Activated CD8-positive, alpha-beta T cell treated with anti-CD3 and anti-CD28 coated beads, Interleukin-2, amount 10 ng/mL, durations not matched to agents 7 days and 5 days (primary cell): Measurements from ENCODE around the gene KCNC1. TPM values are rescaled to one million over a fixed set of nuclear protein-coding genes. Genes with fewer than 3 reads are reported as not detected.

Experiments
- ATAC-seq: fragments of 150-1000 bp; cut with Tn5 transposase; one replicate; pipeline ENCODE4 v1.10.0; 2021; ENCODE audit warnings: moderate library complexity
- CTCF ChIA-PET: fragments of 350-600 bp; sonication (Branson Sonifier 250); formaldehyde crosslinking; loops from one replicate; lab custom pipeline; 2021; ENCODE audit warnings: antibody characterized with exemption; lab: Charles Lee
- POLR2A ChIA-PET: fragments of 350-600 bp; sonication (Branson Sonifier 250); formaldehyde crosslinking; loops from one replicate; lab custom pipeline; 2021; ENCODE audit warnings: antibody characterized with exemption; lab: Charles Lee
- DNase-seq: peaks from one replicate; pipeline ENCODE4 v3.0.0-alpha.2; 2020
- H3K27ac Mint-ChIP-seq: one replicate; pipeline ENCODE4 v1.8.0; 2021; ENCODE audit warnings: mild to moderate bottlenecking, mixed read lengths
- H3K27me3 Mint-ChIP-seq: one replicate; pipeline ENCODE4 v1.8.0; 2021; ENCODE audit warnings: low read depth, mixed read lengths
- H3K36me3 Mint-ChIP-seq: one replicate; pipeline ENCODE4 v1.8.0; 2021; ENCODE audit warnings: low read depth, mixed read lengths
- H3K4me1 Mint-ChIP-seq: one replicate; pipeline ENCODE4 v1.8.0; 2021; ENCODE audit warnings: low read depth, mixed read lengths
- H3K4me3 Mint-ChIP-seq: one replicate; pipeline ENCODE4 v1.8.0; 2021; ENCODE audit warnings: mild to moderate bottlenecking, mixed read lengths
- H3K9me3 Mint-ChIP-seq: one replicate; pipeline ENCODE4 v1.8.0; 2022; ENCODE audit warnings: mixed read lengths; ENCODE audit not compliant: insufficient read depth
- total RNA-seq, 2 experiments: library from RNA; stranded (reverse); gene quantifications; one replicate each; pipeline ENCODE4 v1.2.3, GENCODE V29; 2021

Gene KCNC1
- total RNA-seq, 2 experiments from 2014 or later = not detected

DNA sequence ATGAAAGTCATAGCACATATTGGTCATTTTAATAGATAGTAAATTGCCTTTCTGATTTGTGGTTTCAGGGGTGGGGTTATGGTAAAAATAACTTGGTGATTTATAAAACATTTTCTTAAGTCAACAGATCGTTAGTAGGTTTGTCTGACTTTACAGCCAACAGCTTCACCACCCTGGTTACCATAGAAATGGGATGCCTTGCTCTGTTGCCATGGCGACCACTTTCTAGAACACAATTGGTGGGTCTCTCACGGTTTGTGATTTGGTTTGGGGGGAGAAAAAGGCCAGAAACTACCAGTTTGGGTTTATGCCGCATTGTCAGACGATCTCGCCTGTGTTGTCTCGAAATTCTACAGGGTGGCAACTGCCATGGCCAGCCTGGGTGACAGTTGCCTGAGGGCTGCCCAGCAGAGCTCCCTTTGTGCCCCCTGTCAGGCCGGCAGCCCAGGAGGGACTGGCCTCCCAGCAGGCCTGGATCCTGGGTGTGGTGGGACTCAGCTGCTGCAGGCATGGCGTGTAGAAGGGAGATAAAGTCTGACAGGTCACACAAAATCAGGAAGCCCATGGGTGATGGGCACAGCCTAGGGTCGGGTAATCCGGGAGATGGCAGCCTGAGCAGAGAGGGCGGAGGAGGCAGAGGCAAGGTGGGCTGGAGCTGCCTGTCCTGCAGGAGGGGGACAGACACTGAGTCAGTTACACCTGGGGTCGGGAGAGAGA lies 30.9 kb downstream of the KCNC1 start:
- ChIA-PET POLR2A (no interaction called here), CTCF (no interaction called here)
- no peak for DNase-seq

DNA sequence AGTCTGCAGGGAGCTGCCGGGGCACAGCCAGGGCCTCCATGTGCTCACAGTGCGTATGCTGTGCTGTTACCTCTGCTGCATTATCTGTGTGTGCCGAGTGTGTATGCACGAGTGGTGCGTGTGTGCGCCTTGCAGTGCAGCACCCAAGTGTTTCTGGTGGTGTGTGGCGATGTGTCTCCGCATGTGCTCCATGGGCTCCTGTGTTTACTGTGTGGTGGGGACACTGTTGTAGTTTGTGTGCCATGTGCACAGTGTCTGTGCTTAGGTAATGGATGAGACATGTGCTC lies 31.4 kb downstream of the KCNC1 start:
- no peaks in the 10 kb centered on the region for H3K9me3 Mint-ChIP-seq
- H3K4me1 Mint-ChIP-seq = no peaks in the 10 kb centered on the region
- ATAC-seq (no peak), DNase-seq (no peak)
- H3K4me3 Mint-ChIP-seq = no peak overlapping the region
- CTCF ChIA-PET = no interaction called here
- H3K27ac Mint-ChIP-seq = no peak overlapping the region
- POLR2A ChIA-PET = no interaction called here
- H3K27me3 Mint-ChIP-seq = no peaks in the 10 kb centered on the region
- H3K36me3 Mint-ChIP-seq = no peaks in the 10 kb centered on the region

More for the DNA sequence above, 30.9 kb downstream of the KCNC1 start:
- H3K27me3 Mint-ChIP-seq = no peaks in the 10 kb centered on the region
- no peak overlapping the region for H3K4me3 Mint-ChIP-seq
- no peak for ATAC-seq
- H3K4me1 Mint-ChIP-seq = no peaks in the 10 kb centered on the region
- H3K36me3 Mint-ChIP-seq = no peaks in the 10 kb centered on the region
- no peak overlapping the region for H3K27ac Mint-ChIP-seq
- H3K9me3 Mint-ChIP-seq = no peaks in the 10 kb centered on the region

DNA sequence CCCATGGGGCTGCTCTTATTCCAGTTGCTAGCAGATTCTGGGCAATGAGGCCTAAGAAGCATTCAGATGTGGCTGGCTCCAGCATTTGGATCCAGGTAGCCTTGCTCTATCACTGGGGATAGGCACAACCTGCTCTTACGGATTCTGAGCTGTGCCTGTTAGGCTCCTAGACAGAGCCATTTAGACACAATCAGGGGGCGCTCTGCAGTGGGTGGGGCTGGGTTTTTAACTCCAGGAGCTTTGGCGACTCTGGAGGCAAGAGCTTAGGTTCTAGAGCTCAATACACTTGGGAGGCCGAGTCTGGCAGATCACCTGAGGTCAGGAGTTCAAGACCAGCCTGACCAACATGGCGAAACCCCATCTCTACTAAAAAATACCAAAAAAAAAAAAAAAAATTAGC lies 32.0 kb downstream of the KCNC1 start:
- H3K4me3 Mint-ChIP-seq = no peak overlapping the region
- ATAC-seq = no peak
- no peaks in the 10 kb centered on the region for H3K9me3 Mint-ChIP-seq
- no peaks in the 10 kb centered on the region for H3K27me3 Mint-ChIP-seq
- CTCF ChIA-PET = interaction anchor here (1.8 kb wide), 1 partner anchor 211 kb away, joined by 7 read pairs; no protein-coding TSS in a partner anchor
- H3K36me3 Mint-ChIP-seq = no peaks in the 10 kb centered on the region
- no peak overlapping the region for H3K27ac Mint-ChIP-seq
- no peak for DNase-seq
- POLR2A ChIA-PET = no interaction called here
- H3K4me1 Mint-ChIP-seq = no peaks in the 10 kb centered on the region

DNA sequence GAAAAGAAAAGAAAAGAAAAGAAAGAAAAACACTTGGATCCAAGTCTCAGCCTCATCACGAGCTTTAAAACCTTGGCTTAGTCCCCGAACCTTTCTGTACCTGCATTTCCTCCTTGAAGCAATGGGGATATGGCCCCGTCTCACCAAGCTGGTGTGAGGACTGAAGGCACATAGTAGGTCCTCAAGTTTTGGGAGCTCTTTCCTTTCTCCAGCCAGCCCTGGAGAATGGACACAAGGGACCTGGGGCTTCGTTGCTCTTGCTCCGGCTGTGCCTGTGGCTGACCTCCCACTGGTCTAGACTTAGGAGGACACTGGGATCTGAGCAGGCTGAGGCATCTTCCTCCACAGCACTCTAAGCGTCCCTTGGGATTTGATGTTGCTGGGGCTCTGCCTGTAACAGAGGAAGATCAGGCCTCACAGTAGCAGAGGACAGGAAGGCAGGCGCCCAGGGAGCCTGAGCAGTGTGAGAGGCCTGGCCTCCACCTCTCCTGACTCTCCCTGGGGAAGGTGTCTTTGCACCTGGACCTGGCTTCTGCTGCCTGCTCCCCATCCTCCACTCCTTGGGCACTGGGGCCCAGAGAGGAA lies 32.8 kb downstream of the KCNC1 start:
- Mint-ChIP-seq H3K9me3 (no peaks in the 10 kb centered on the region), H3K4me3 (no peak overlapping the region), H3K27me3 (no peaks in the 10 kb centered on the region), H3K4me1 (no peaks in the 10 kb centered on the region), H3K36me3 (no peaks in the 10 kb centered on the region), H3K27ac (no peak overlapping the region)
- ChIA-PET CTCF (interaction anchor here (1.8 kb wide), 1 partner anchor 211 kb away, joined by 7 read pairs; no protein-coding TSS in a partner anchor), POLR2A (no interaction called here)
- no peak for ATAC-seq
- no peak for DNase-seq

DNA sequence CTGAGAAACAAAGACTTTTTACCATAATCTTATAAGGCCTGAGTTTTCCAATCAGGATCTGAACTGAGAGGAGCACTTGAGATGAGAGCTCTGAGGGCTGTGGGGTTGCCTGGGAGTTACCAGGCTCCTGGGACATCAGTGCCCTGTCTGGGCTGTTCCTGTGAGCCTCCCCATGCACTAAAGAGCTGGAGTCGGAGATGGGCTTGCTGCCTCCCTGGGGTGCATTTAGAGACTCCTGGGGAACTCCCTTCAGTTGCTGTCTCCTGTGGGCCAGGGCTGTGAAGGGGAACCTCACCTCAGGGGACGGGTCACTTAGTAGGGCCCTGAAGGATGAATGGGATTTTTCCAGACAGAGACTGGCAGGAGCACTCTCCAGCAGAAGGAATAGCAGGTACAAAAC lies 33.3 kb downstream of the KCNC1 start:
- no peaks in the 10 kb centered on the region for H3K27me3 Mint-ChIP-seq
- DNase-seq (no peak), ATAC-seq (no peak)
- POLR2A ChIA-PET = no interaction called here
- no peaks in the 10 kb centered on the region for H3K36me3 Mint-ChIP-seq
- H3K4me3 Mint-ChIP-seq = no peak overlapping the region
- H3K9me3 Mint-ChIP-seq = no peaks in the 10 kb centered on the region
- CTCF ChIA-PET = interaction anchor here (1.8 kb wide), 1 partner anchor 210 kb away, joined by 7 read pairs; no protein-coding TSS in a partner anchor
- no peak overlapping the region for H3K27ac Mint-ChIP-seq
- no peaks in the 10 kb centered on the region for H3K4me1 Mint-ChIP-seq

DNA sequence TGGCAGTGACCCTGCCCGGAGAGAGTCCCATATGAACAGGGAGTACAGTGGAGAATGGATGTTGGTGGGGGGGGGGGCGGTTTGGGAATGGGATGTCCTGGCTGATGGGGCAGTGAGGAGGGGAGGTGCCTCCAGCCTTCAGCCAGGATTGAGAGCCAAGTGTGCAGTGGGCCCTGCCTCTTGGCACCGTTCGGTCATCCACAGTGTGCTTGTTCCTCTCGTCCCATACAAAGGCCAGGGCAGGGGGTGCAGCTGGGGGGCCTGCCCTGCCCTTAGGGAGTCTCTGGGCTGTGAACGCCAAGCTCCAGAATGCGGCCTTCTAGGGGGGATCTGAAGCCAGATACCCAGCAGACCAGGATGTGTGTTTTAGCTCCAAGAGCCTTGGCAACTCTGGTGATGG lies 34.0 kb downstream of the KCNC1 start:
- DNase-seq (no peak), ATAC-seq (no peak)
- H3K27me3 Mint-ChIP-seq = no peaks in the 10 kb centered on the region
- H3K36me3 Mint-ChIP-seq = no peaks in the 10 kb centered on the region
- H3K9me3 Mint-ChIP-seq = no peaks in the 10 kb centered on the region
- no peak overlapping the region for H3K4me3 Mint-ChIP-seq
- H3K4me1 Mint-ChIP-seq = no peaks in the 10 kb centered on the region
- ChIA-PET POLR2A (no interaction called here), CTCF (interaction anchor here (1.2 kb wide), 1 partner anchor 210 kb away, joined by 3 read pairs; no protein-coding TSS in a partner anchor)
- H3K27ac Mint-ChIP-seq = no peak overlapping the region

DNA sequence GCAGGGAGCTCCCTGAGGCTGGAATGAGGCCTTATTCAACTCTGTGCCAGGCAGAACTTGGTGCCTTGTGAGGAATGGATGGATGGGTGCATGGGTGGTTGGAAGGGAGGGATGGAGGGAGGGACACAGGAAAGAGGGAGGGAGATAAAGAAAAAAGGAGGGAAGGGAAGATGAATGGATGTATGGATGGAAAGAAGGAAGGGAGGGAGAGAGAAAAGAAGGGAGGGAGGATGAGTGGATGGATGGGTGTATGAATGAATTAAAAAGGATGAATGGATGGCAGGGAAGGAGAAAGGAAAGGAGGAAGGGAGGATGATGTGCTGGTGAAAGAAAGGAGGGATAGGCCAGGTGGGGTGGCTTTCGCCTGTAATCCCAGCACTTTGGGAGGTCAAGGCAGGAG lies 34.6 kb downstream of the KCNC1 start:
- CTCF ChIA-PET = interaction anchor here (1.2 kb wide), 1 partner anchor 210 kb away, joined by 3 read pairs; no protein-coding TSS in a partner anchor

DNA sequence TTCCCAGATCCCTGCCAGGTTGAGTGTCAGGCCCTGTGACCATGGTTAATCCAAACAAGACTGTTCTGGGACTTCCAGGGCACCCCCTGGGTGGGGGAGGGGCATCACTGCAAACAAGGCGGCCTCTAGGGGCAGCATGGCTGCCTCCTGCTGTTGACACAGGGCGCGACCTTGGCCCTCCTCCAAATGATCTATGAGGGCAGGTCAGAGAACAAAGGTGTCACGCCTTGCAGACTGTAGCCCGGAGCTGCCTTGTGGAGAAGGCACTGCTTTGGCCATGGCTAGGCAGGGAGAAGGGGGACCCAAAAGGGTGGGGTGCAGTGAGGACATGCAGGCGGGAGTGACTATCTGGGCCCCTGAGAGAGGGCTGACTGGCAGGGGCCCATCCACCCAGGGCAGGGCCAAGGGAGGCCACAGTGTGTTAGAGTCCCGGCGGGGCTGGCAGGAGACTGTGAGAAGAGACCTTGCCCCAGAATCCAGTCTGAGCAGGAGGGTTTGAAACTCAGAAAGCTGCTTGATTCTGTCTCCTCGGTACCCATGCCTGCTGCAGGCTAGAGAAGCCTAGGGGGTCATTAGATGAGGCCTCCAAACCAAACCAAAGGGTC lies 35.6 kb downstream of the KCNC1 start:
- DNase-seq (no peak), ATAC-seq (no peak)
- Mint-ChIP-seq H3K4me1 (no peaks in the 10 kb centered on the region), H3K27ac (no peak overlapping the region), H3K36me3 (no peaks in the 10 kb centered on the region), H3K4me3 (no peak overlapping the region), H3K9me3 (no peaks in the 10 kb centered on the region), H3K27me3 (no peaks in the 10 kb centered on the region)
- CTCF ChIA-PET = interaction anchor here (1.3 kb wide), 1 partner anchor 11 kb away, joined by 4 read pairs; no protein-coding TSS in a partner anchor
- POLR2A ChIA-PET = no interaction called here

More for the DNA sequence above, 34.6 kb downstream of the KCNC1 start:
- H3K4me1 Mint-ChIP-seq = no peaks in the 10 kb centered on the region
- DNase-seq = no peak
- H3K27ac Mint-ChIP-seq = no peak overlapping the region
- no peaks in the 10 kb centered on the region for H3K9me3 Mint-ChIP-seq
- no peak overlapping the region for H3K4me3 Mint-ChIP-seq
- POLR2A ChIA-PET = no interaction called here
- no peaks in the 10 kb centered on the region for H3K27me3 Mint-ChIP-seq
- no peak for ATAC-seq
- no peaks in the 10 kb centered on the region for H3K36me3 Mint-ChIP-seq

DNA sequence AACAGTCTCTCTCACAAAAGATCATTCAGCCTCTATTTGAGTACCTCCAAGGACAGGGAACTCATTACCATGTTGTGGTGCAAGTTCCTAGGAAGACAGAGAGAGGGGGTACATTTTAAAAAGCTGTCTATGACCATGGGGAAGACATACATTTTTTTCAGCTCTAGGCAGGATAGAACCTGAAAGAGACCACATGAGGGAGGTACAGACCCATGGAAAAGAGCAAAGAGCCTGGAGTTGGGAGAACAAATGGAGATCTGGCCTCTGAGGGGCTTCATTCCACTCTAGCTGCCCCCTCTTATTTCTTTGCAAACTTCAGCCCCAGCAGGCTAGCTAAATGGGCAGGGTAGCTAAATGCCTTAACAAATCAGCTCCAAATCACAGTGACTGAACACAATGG lies 36.3 kb downstream of the KCNC1 start:
- Mint-ChIP-seq H3K27me3 (no peaks in the 10 kb centered on the region), H3K9me3 (no peaks in the 10 kb centered on the region), H3K4me1 (no peaks in the 10 kb centered on the region), H3K27ac (no peak overlapping the region), H3K4me3 (no peak overlapping the region), H3K36me3 (no peaks in the 10 kb centered on the region)
- DNase-seq (no peak), ATAC-seq (no peak)
- POLR2A ChIA-PET = no interaction called here
- CTCF ChIA-PET = interaction anchor here (1.3 kb wide), 1 partner anchor 12 kb away, joined by 4 read pairs; no protein-coding TSS in a partner anchor

DNA sequence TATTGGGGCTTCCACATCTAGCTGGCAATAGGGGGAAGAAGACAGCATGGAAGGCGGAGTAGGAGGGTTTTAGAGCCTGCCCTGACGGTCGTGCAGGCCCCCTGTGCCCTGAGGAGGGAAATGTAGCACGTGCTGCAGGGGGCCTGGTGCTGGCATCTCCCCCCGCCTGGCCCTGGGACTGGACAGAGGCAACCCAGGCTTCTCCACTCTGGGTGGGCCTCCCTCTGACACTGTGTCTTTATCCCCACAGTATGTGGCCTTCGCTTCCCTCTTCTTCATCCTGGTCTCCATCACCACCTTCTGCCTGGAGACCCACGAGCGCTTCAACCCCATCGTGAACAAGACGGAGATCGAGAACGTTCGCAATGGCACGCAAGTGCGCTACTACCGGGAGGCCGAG lies 36.8 kb downstream of the KCNC1 start:
- ChIA-PET POLR2A (no interaction called here), CTCF (no interaction called here)
- Mint-ChIP-seq H3K36me3 (no peaks in the 10 kb centered on the region), H3K27ac (no peak overlapping the region), H3K4me1 (no peaks in the 10 kb centered on the region), H3K9me3 (no peaks in the 10 kb centered on the region), H3K27me3 (no peaks in the 10 kb centered on the region), H3K4me3 (no peak overlapping the region)
- DNase-seq (no peak), ATAC-seq (no peak)

DNA sequence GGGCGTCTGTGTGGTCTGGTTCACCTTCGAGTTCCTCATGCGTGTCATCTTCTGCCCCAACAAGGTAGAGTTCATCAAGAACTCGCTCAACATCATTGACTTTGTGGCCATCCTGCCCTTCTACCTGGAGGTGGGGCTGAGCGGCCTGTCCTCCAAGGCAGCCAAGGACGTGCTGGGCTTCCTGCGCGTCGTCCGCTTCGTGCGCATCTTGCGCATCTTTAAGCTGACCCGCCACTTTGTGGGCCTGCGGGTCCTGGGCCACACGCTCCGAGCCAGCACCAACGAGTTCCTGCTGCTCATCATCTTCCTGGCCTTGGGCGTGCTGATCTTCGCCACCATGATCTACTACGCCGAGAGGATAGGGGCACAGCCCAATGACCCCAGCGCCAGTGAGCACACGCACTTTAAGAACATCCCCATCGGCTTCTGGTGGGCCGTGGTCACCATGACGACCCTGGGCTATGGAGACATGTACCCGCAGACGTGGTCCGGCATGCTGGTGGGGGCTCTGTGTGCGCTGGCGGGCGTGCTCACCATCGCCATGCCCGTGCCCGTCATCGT lies 37.3 kb downstream of the KCNC1 start:
- Mint-ChIP-seq H3K27ac (no peak overlapping the region), H3K27me3 (no peaks in the 10 kb centered on the region), H3K4me1 (no peaks in the 10 kb centered on the region), H3K36me3 (no peaks in the 10 kb centered on the region), H3K9me3 (no peaks in the 10 kb centered on the region), H3K4me3 (no peak overlapping the region)
- DNase-seq = no peak
- ChIA-PET POLR2A (no interaction called here), CTCF (no interaction called here)
- ATAC-seq = no peak
